OCI-LY7 (cell line): ENCODE measurements around the gene HSF2. TPM values are rescaled to one million over a fixed set of nuclear protein-coding genes. Genes with fewer than 3 reads are reported as not detected.
"Not testable (repeated sequence)": the region's sequence is repeated elsewhere in the genome, so short reads cannot be mapped to it uniquely, and the experiment has no call there.

Source experiments
- BruUV-seq: library from RNA; stranded (reverse); fragments of 400-500 nt; replicated peaks from 2 replicates; lab custom pipeline; 2021; lab: Mats Ljungman, UMichigan
- CTCF ChIA-PET: fragments of 300-600 bp; sonication (Branson Sonifier 250); formaldehyde crosslinking; loops from one replicate; lab custom pipeline; 2022; ENCODE audit warnings: antibody characterized with exemption; ENCODE audit not compliant: unreplicated experiment; lab: Charles Lee
- POLR2A ChIA-PET: fragments of 300-600 bp; sonication (Branson Sonifier 250); formaldehyde crosslinking; loops from one replicate; lab custom pipeline; 2022; ENCODE audit warnings: antibody characterized with exemption; lab: Charles Lee
- DNase-seq: peaks from one replicate; pipeline ENCODE4 v3.0.0-alpha.2; 2015; ENCODE audit warnings: low spot score
- H2AFZ ChIP-seq: fragments of 200-600 bp; sonication (generic), shearing (Covaris generic); 2 replicates; pipeline ENCODE4 v1.6.1; 2014; ENCODE audit warnings: mild to moderate bottlenecking, antibody characterized with exemption, low read length, moderate library complexity
- H3K27ac ChIP-seq: fragments of 200-600 bp; sonication (generic); 2 replicates; pipeline ENCODE4 v1.5.1; 2014; ENCODE audit warnings: mixed run types, low read depth, mild to moderate bottlenecking, moderate library complexity, low read length, inconsistent platforms; ENCODE audit not compliant: poor library complexity, severe bottlenecking
- H3K36me3 ChIP-seq: fragments of 200-600 bp; sonication (generic); 2 replicates; pipeline ENCODE4 v1.6.1; 2014; ENCODE audit warnings: mild to moderate bottlenecking, antibody characterized with exemption, low read length, moderate library complexity, mixed read lengths; ENCODE audit not compliant: insufficient read depth
- H3K4me1 ChIP-seq: fragments of 200-600 bp; sonication (generic); 2 replicates; pipeline ENCODE4 v1.5.1; 2014; ENCODE audit warnings: mild to moderate bottlenecking, low read length; ENCODE audit not compliant: insufficient read depth, poor library complexity, severe bottlenecking
- H3K4me2 ChIP-seq: fragments of 200-600 bp; sonication (generic); 2 replicates; pipeline ENCODE4 v1.6.1; 2014; ENCODE audit warnings: mild to moderate bottlenecking, low read length
- H3K4me3 ChIP-seq: fragments of 200-600 bp; sonication (generic); 2 replicates; pipeline ENCODE4 v1.5.1; 2014; ENCODE audit warnings: mild to moderate bottlenecking, low read depth, low read length; ENCODE audit not compliant: poor library complexity, severe bottlenecking
- H3K79me2 ChIP-seq: fragments of 200-600 bp; sonication (generic); 2 replicates; pipeline ENCODE4 v1.6.1; 2016; ENCODE audit warnings: low read depth, mild to moderate bottlenecking, low read length, moderate library complexity, mixed read lengths; ENCODE audit not compliant: insufficient read depth
- H3K9me2 ChIP-seq: fragments of 200-600 bp; sonication (generic); 2 replicates; pipeline ENCODE4 v1.6.1; 2016; ENCODE audit warnings: mild to moderate bottlenecking, low read length, mixed read lengths; ENCODE audit not compliant: insufficient read depth
- H3K9me3 ChIP-seq: fragments of 200-600 bp; sonication (generic); 2 replicates; pipeline ENCODE4 v1.6.1; 2014; ENCODE audit warnings: mild to moderate bottlenecking, mixed run types, low read length, mixed read lengths
- H4K20me1 ChIP-seq: fragments of 200-600 bp; sonication (generic); 2 replicates; pipeline ENCODE4 v1.6.1; 2014; ENCODE audit warnings: mild to moderate bottlenecking, antibody characterized with exemption, low read length, moderate library complexity, mixed read lengths; ENCODE audit not compliant: insufficient read depth
- EZH2phosphoT487 ChIP-seq: fragments of 200-600 bp; sonication (generic); IDR thresholded peaks from 2 replicates; pipeline ENCODE4 v1.6.1; 2018; ENCODE audit warnings: low read depth, borderline replicate concordance, mild to moderate bottlenecking, mixed run types, antibody characterized with exemption, low read length, moderate library complexity, mixed read lengths
- intact Hi-C: fragments of 100-400 bp; cut with micrococcal nuclease; formaldehyde crosslinking; loops from one replicate; pipeline ENCODE4 v1.10.0; 2022; ENCODE audit not compliant: unreplicated experiment
- total RNA-seq, 2 experiments: library from RNA; depleted of rRNA in 1 of 2; stranded (reverse); fragments of >200 nt in 1 of 2; shearing (Covaris generic) in 1 of 2; gene quantifications; 2 replicates each; pipeline ENCODE4 v1.2.3, GENCODE V29; 2014 to 2022
- TF ChIP-seq, protein P1 (sequence below): fragments of 200-600 bp; sonication (generic); conservative IDR thresholded peaks from 2 replicates; pipeline ENCODE4 v1.5.1; 2014; ENCODE audit warnings: mild to moderate bottlenecking, antibody characterized with exemption, low read length, moderate library complexity, mixed read lengths

Gene HSF2
- total RNA-seq, 2 experiments from 2014 or later: 12.1 to 29.6 TPM

GRCh38 chr6:122449069-122449468 is 49.6 kb downstream of the HSF2 start:
- H3K4me2 ChIP-seq: no peak overlapping the region
- H3K9me2 ChIP-seq: no peaks in the 10 kb centered on the region
- ChIA-PET CTCF (no interaction called here), POLR2A (no interaction called here)
- H3K4me1 ChIP-seq: no peaks in the 10 kb centered on the region
- DNase-seq: no peak
- intact Hi-C loops: no loop called here
- no peak overlapping the region for H2AFZ ChIP-seq
- H3K27ac ChIP-seq: no peak overlapping the region
- TF ChIP-seq EZH2phosphoT487: no peak
- TF ChIP-seq, protein P1, sequence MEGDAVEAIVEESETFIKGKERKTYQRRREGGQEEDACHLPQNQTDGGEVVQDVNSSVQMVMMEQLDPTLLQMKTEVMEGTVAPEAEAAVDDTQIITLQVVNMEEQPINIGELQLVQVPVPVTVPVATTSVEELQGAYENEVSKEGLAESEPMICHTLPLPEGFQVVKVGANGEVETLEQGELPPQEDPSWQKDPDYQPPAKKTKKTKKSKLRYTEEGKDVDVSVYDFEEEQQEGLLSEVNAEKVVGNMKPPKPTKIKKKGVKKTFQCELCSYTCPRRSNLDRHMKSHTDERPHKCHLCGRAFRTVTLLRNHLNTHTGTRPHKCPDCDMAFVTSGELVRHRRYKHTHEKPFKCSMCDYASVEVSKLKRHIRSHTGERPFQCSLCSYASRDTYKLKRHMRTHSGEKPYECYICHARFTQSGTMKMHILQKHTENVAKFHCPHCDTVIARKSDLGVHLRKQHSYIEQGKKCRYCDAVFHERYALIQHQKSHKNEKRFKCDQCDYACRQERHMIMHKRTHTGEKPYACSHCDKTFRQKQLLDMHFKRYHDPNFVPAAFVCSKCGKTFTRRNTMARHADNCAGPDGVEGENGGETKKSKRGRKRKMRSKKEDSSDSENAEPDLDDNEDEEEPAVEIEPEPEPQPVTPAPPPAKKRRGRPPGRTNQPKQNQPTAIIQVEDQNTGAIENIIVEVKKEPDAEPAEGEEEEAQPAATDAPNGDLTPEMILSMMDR: no peak
- H3K79me2 ChIP-seq: no peaks in the 10 kb centered on the region
- H3K36me3 ChIP-seq: peaks cover 92% of the 10 kb centered on the region
- H3K9me3 ChIP-seq: no peaks in the 10 kb centered on the region
- BruUV-seq: no TSS peak
- no peak overlapping the region for H3K4me3 ChIP-seq
- 0 out of 2 replicates have a peak, but pooled peaks cover 4% of the 10 kb centered on the region for H4K20me1 ChIP-seq

DNA sequence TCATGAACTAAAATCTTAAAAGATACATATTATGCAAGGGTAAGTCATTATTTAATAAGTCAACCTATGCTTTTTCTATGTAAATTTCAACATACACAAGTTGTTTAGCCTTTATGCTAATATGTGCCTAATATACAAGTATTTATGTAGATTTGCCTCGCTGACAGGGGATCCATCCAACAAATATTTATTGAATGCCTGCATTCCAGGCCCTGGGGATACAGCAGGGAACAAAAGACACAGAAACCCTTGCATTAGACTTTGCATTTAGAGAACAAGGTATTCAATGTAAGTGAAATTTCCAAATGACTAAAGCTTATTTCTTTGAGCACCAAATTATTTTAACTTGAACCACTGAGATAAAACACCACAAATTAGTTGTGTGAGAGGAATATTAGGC is 53.1 kb downstream of the HSF2 start:
- intact Hi-C loops: no loop called here
- ChIA-PET CTCF (no interaction called here), POLR2A (interaction anchor here (1.3 to 1.7 kb wide), 2 partner anchors 18 to 38 kb away, joined by 3 read pairs; no protein-coding TSS in a partner anchor)
- no peak overlapping the region for H3K4me2 ChIP-seq
- no peak for DNase-seq
- BruUV-seq: no TSS peak
- H4K20me1 ChIP-seq: 0 out of 2 replicates have a peak, but pooled peaks cover 4% of the 10 kb centered on the region
- no peak overlapping the region for H3K4me3 ChIP-seq
- H2AFZ ChIP-seq: no peak overlapping the region
- no peaks in the 10 kb centered on the region for H3K9me2 ChIP-seq
- TF ChIP-seq EZH2phosphoT487: no peak
- TF ChIP-seq, protein P1: no peak
- H3K9me3 ChIP-seq: no peaks in the 10 kb centered on the region
- H3K79me2 ChIP-seq: no peaks in the 10 kb centered on the region
- peaks cover 92% of the 10 kb centered on the region for H3K36me3 ChIP-seq
- H3K4me1 ChIP-seq: no peaks in the 10 kb centered on the region
- no peak overlapping the region for H3K27ac ChIP-seq

DNA sequence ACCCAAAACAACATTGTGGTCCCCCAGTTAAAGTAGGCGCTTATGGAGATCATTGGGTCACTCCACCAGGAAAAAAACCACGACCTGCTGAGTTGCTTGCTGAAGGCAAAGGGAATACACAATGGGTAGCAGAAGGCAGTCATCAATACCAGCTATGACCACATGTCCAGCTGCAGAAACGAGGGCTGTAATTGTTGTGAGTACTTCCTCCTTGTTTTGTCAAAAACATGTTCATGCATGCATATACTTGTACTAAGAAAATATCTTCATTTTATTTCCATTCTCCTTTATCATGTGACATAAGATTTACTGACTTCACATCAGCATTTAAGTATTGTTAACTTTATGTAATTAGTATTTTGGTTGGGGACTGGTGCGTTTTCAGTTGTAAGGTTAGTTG is 55.2 kb downstream of the HSF2 start:
- H3K79me2 ChIP-seq: peaks cover 16% of the 10 kb centered on the region
- TF ChIP-seq, protein P1: no peak
- CTCF ChIA-PET: no interaction called here
- no peak overlapping the region for H2AFZ ChIP-seq
- intact Hi-C loops: no loop called here
- H3K27ac ChIP-seq: no peak overlapping the region
- peaks cover 12% of the 10 kb centered on the region; the same call in 1 of the 2 replicates for H4K20me1 ChIP-seq
- POLR2A ChIA-PET: interaction anchor here (0.7 to 1.0 kb wide), 3 partner anchors 11 to 25 kb away, joined by 3 read pairs; no protein-coding TSS in a partner anchor
- no peak overlapping the region for H3K4me2 ChIP-seq
- no TSS peak for BruUV-seq
- no peaks in the 10 kb centered on the region for H3K9me2 ChIP-seq
- peaks cover 79% of the 10 kb centered on the region for H3K36me3 ChIP-seq
- no peaks in the 10 kb centered on the region for H3K9me3 ChIP-seq
- no peak for DNase-seq
- no peaks in the 10 kb centered on the region for H3K4me1 ChIP-seq
- no peak overlapping the region for H3K4me3 ChIP-seq

- CTCF ChIA-PET, intact Hi-C loops, DNase-seq, H3K4me1 ChIP-seq, H3K27ac ChIP-seq, H2AFZ ChIP-seq, H3K4me3 ChIP-seq, H3K9me2 ChIP-seq, BruUV-seq, H3K9me3 ChIP-seq, H3K4me2 ChIP-seq: not testable (repeated sequence)
- POLR2A ChIA-PET: interaction anchor here (1.0 kb wide), 1 partner anchor 12 kb away, joined by 3 read pairs; no protein-coding TSS in a partner anchor
- H3K36me3 ChIP-seq: peaks cover 77% of the 10 kb centered on the region
- H3K79me2 ChIP-seq: peaks cover 20% of the 10 kb centered on the region
- peaks cover 12% of the 10 kb centered on the region; the same call in 1 of the 2 replicates for H4K20me1 ChIP-seq
These were observed 55.7 kb downstream of the HSF2 start for GRCh38 chr6:122455116-122455515.
